Vagina (tissue), 2 donors: ENCODE data around the gene KRTAP5-10.

ENCODE experiments used
- CTCF ChIP-seq, 3 experiments: fragments of 450-650 bp in 2 of 3; fragments of 200-600 bp in 1 of 3; sonication (generic) in 1 of 3; IDR thresholded peaks; one replicate each; pipeline ENCODE4 v1.5.1; 2017 to 2019; ENCODE audit warnings: antibody characterized with exemption in 3 of 3, mild to moderate bottlenecking in 2 of 3, moderate library complexity in 2 of 3
- POLR2A ChIP-seq, 2 donors: fragments of 450-650 bp; IDR thresholded peaks; one replicate each; pipeline ENCODE4 v1.6.1; 2017; ENCODE audit warnings: antibody characterized with exemption in 2 of 2, mild to moderate bottlenecking in 2 of 2, moderate library complexity in 2 of 2

DNA sequence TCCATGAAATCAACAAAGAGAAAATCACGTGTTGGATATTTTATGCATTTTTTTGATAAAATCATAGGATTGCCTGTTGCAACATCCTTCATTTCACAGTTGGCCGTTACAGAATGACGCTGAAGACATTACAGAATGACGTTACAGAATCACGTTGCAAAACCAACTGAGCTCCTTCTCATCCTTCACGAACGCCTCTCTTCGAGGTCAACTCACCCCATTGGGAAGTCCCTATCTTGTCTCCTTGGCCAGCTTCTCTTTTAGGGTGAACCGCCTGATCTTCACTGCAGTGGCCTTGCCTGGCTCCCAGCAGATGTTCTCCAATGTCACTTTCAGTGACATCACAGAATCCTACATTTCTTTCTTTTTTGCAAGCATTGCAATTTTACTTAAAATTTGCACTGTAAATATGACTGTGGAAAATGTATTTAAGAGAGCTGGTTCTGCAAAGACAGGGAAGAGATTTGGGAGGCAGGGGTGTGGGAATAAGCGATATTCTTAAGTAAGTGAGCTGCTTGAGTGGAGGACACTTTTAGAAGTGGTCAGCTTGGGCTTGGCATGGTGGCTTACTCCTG is 33.2 kb upstream of the KRTAP5-10 start:
- TF ChIP-seq CTCF (IDR thresholded peaks at IDR 0.05) (no peak), POLR2A (IDR thresholded peaks at IDR 0.05) (no peak)
